CD4-positive, alpha-beta T cell treated with Interleukin-6 at 100 ng/mL for 8 hours (primary cell): ENCODE measurements around the gene KLF16.

Experiments
- DNase-seq: peaks from one replicate; pipeline ENCODE4 v3.0.0-alpha.2; 2020; ENCODE audit warnings: mixed read lengths, low spot score

The KLF16 gene

DNA sequence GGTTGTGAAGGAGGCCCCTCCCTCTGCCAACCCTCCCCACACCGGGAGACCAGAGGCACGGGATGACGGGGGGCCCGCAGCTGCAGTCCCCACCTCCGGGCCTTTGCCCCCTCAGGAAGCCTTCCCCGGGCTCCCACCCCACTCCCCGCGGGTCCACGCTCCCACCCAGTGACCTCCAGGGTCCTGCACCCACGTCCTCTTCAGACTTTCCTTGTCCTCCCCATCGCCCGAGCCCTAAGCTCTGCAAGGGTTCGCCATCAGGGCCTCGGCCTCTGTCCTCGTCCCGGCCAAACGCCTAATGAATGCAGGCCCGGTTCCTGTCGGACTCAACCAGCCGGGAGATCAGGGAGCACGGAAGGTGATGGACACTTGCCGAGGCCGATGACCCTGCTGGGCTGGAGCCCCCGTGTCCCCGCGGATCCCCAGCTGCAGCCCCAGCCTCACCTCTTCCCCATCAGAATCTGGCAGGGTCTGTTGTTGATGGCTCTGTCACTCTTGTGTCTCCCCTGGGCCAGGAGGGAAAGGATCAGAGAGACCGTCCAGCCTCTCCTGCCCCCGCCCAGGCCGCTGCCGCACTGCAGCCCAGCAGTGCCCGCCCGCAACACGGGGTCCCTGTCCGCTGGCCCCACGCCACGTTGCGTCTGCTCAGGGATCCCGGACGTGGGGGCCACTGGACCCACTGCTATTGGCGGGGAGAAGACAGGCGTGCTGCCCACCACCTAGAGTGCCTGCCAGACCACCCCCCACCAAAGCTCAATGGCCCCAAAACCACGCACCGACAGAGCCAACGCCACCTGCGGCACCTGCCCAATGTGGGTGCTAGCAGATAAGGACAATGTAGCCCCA is 57.0 kb downstream of the KLF16 start:
- no peak for DNase-seq

DNA sequence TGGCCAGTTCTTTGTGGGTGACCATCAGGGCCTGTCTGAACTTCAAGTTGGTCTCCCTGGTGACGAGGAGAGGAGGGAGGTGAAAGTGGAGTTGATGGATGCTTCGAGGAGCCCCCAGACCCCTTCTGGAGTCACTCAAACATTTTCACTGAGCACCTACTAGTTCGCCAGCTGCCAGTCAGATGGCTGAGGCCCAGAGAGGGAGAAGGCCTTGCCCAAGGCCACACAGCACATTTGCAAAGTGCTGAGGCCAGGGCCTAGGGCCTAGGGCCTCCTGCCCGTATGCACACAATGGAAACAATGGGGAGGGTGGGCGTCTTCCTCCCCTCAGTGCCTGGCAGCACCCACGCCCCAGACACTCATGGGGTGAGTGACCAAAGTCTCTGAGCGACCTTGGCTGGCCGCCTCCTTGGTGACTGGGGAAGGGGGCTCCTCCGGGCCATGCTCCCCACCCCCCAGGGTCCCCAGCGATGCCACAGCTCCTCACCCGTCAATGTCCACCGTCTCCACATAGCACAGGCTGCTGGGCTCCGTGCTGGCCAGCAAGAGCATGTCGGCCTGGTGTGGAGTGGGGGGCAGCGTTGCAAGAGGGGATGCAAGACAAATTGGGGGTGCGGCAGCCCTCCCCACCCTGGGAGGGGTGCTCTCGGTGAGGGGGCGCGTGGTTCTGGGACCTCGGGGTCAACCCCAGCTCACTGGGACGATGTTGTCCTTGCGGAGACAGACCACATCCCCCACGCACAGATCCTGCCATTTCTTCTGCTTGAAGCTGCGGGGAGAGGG is 57.8 kb downstream of the KLF16 start:
- no peak for DNase-seq

DNA sequence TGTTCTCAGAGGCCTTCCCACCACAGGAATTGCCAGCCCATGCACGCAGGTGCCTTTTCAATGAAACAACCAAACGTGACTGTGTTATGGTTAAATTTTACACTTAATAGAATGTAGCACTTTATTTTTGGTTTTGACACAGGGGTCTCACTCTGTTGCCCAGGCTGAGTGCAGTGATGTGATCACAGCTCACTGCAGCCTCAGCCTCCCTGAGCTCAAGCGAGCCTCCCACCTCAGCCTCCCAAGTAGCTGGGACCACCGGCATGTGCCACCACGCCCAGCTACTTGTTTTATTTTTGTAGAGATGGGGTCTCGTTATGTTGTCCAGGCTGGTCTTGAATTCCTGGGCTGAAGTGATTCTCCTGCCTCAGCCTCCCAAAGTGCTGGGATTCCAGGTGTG is 58.5 kb downstream of the KLF16 start:
- no peak for DNase-seq
